GM19193 (cell line): ENCODE data around the gene PIP5K1C.

ENCODE experiments used
- POLR2A ChIP-seq: IDR thresholded peaks from 4 replicates; pipeline ENCODE4 v1.6.1; 2011; ENCODE audit not compliant: insufficient read depth, insufficient read length; ENCODE audit errors: extremely low read depth

The PIP5K1C gene

GRCh38 chr19:3667766-3668165 lies 32.5 kb downstream of the PIP5K1C start:
- no peak for TF ChIP-seq POLR2A

- TF ChIP-seq POLR2A, result no peak
These were observed 33.1 kb downstream of the PIP5K1C start for GRCh38 chr19:3667037-3667638.

- TF ChIP-seq POLR2A, result no peak
These were observed 34.4 kb downstream of the PIP5K1C start for GRCh38 chr19:3665681-3666544.

- no peak for TF ChIP-seq POLR2A
These were observed 35.2 kb downstream of the PIP5K1C start for GRCh38 chr19:3664879-3665642.

DNA sequence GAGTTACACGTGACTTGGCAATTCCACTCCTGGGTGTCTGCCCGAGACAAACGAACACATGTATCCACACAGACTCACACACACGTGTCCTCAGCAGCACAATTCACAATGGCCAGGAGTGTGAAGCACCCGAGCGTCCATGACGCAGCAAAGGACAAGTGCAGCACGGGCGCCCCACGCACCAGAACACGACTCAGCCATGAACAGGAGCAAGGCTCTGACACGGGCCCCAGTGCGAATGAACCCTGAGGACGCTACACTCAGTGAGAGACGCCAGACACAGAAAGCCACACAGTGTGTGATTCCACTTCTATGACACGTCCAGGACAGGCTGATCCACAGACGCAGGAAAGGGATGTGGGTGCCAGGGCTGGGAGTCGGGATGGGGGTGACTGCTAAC lies 36.4 kb downstream of the PIP5K1C start:
- no peak for TF ChIP-seq POLR2A

GRCh38 chr19:3661284-3662238 lies 38.7 kb downstream of the PIP5K1C start:
- no peak for TF ChIP-seq POLR2A

GRCh38 chr19:3660493-3661219 lies 39.6 kb downstream of the PIP5K1C start:
- no peak for TF ChIP-seq POLR2A

GRCh38 chr19:3659746-3660112 lies 40.5 kb downstream of the PIP5K1C start:
- TF ChIP-seq POLR2A, result no peak

- TF ChIP-seq POLR2A, result no peak
These were observed 41.2 kb downstream of the PIP5K1C start for GRCh38 chr19:3658870-3659745.

- TF ChIP-seq POLR2A, result no peak
These were observed 42.0 kb downstream of the PIP5K1C start for GRCh38 chr19:3658004-3658869.

- TF ChIP-seq POLR2A, result no peak
These were observed 42.9 kb downstream of the PIP5K1C start for GRCh38 chr19:3657395-3657769.
